OCI-LY7 (cell line): ENCODE measurements around the gene B4GALNT4. TPM values are rescaled to one million over a fixed set of nuclear protein-coding genes. Genes with fewer than 3 reads are reported as not detected.

Experiments
- BruUV-seq: library from RNA; stranded (reverse); fragments of 400-500 nt; replicated peaks from 2 replicates; lab custom pipeline; 2021; lab: Mats Ljungman, UMichigan
- CTCF ChIA-PET: fragments of 300-600 bp; sonication (Branson Sonifier 250); formaldehyde crosslinking; loops from one replicate; lab custom pipeline; 2022; ENCODE audit warnings: antibody characterized with exemption; ENCODE audit not compliant: unreplicated experiment; lab: Charles Lee
- POLR2A ChIA-PET: fragments of 300-600 bp; sonication (Branson Sonifier 250); formaldehyde crosslinking; loops from one replicate; lab custom pipeline; 2022; ENCODE audit warnings: antibody characterized with exemption; lab: Charles Lee
- DNase-seq: peaks from one replicate; pipeline ENCODE4 v3.0.0-alpha.2; 2015; ENCODE audit warnings: low spot score
- H2AFZ ChIP-seq: fragments of 200-600 bp; sonication (generic), shearing (Covaris generic); 2 replicates; pipeline ENCODE4 v1.6.1; 2014; ENCODE audit warnings: mild to moderate bottlenecking, antibody characterized with exemption, low read length, moderate library complexity
- H3K27ac ChIP-seq: fragments of 200-600 bp; sonication (generic); 2 replicates; pipeline ENCODE4 v1.5.1; 2014; ENCODE audit warnings: mixed run types, low read depth, mild to moderate bottlenecking, moderate library complexity, low read length, inconsistent platforms; ENCODE audit not compliant: poor library complexity, severe bottlenecking
- H3K36me3 ChIP-seq: fragments of 200-600 bp; sonication (generic); 2 replicates; pipeline ENCODE4 v1.6.1; 2014; ENCODE audit warnings: mild to moderate bottlenecking, antibody characterized with exemption, low read length, moderate library complexity, mixed read lengths; ENCODE audit not compliant: insufficient read depth
- H3K4me1 ChIP-seq: fragments of 200-600 bp; sonication (generic); 2 replicates; pipeline ENCODE4 v1.5.1; 2014; ENCODE audit warnings: mild to moderate bottlenecking, low read length; ENCODE audit not compliant: insufficient read depth, poor library complexity, severe bottlenecking
- H3K4me2 ChIP-seq: fragments of 200-600 bp; sonication (generic); 2 replicates; pipeline ENCODE4 v1.6.1; 2014; ENCODE audit warnings: mild to moderate bottlenecking, low read length
- H3K4me3 ChIP-seq: fragments of 200-600 bp; sonication (generic); 2 replicates; pipeline ENCODE4 v1.5.1; 2014; ENCODE audit warnings: mild to moderate bottlenecking, low read depth, low read length; ENCODE audit not compliant: poor library complexity, severe bottlenecking
- H3K79me2 ChIP-seq: fragments of 200-600 bp; sonication (generic); 2 replicates; pipeline ENCODE4 v1.6.1; 2016; ENCODE audit warnings: low read depth, mild to moderate bottlenecking, low read length, moderate library complexity, mixed read lengths; ENCODE audit not compliant: insufficient read depth
- H3K9me2 ChIP-seq: fragments of 200-600 bp; sonication (generic); 2 replicates; pipeline ENCODE4 v1.6.1; 2016; ENCODE audit warnings: mild to moderate bottlenecking, low read length, mixed read lengths; ENCODE audit not compliant: insufficient read depth
- H3K9me3 ChIP-seq: fragments of 200-600 bp; sonication (generic); 2 replicates; pipeline ENCODE4 v1.6.1; 2014; ENCODE audit warnings: mild to moderate bottlenecking, mixed run types, low read length, mixed read lengths
- H4K20me1 ChIP-seq: fragments of 200-600 bp; sonication (generic); 2 replicates; pipeline ENCODE4 v1.6.1; 2014; ENCODE audit warnings: mild to moderate bottlenecking, antibody characterized with exemption, low read length, moderate library complexity, mixed read lengths; ENCODE audit not compliant: insufficient read depth
- CTCF ChIP-seq: fragments of 200-600 bp; sonication (generic); conservative IDR thresholded peaks from 2 replicates; pipeline ENCODE4 v1.5.1; 2014; ENCODE audit warnings: mild to moderate bottlenecking, antibody characterized with exemption, low read length, moderate library complexity, mixed read lengths
- EZH2phosphoT487 ChIP-seq: fragments of 200-600 bp; sonication (generic); IDR thresholded peaks from 2 replicates; pipeline ENCODE4 v1.6.1; 2018; ENCODE audit warnings: low read depth, borderline replicate concordance, mild to moderate bottlenecking, mixed run types, antibody characterized with exemption, low read length, moderate library complexity, mixed read lengths
- intact Hi-C: fragments of 100-400 bp; cut with micrococcal nuclease; formaldehyde crosslinking; loops from one replicate; pipeline ENCODE4 v1.10.0; 2022; ENCODE audit not compliant: unreplicated experiment
- total RNA-seq, 2 experiments: library from RNA; depleted of rRNA in 1 of 2; stranded (reverse); fragments of >200 nt in 1 of 2; shearing (Covaris generic) in 1 of 2; gene quantifications; 2 replicates each; pipeline ENCODE4 v1.2.3, GENCODE V29; 2014 to 2022

B4GALNT4 gene
- total RNA-seq, 2 experiments from 2014 or later, result not detected

- Histone ChIP-seq H3K9me3 (no peaks in the 10 kb centered on the region), H2AFZ (no peak overlapping the region), H3K36me3 (no peaks in the 10 kb centered on the region), H3K4me2 (no peak overlapping the region), H3K4me1 (no peaks in the 10 kb centered on the region), H3K79me2 (no peaks in the 10 kb centered on the region), H3K27ac (no peak overlapping the region), H3K4me3 (no peak overlapping the region), H3K9me2 (no peaks in the 10 kb centered on the region), H4K20me1 (no peaks in the 10 kb centered on the region)
- intact Hi-C loops, result no loop called here
- POLR2A ChIA-PET, result no interaction called here
- no peak for DNase-seq
- CTCF ChIA-PET, result no interaction called here
- no TSS peak for BruUV-seq
- no peak for TF ChIP-seq EZH2phosphoT487
- no peak for TF ChIP-seq CTCF
Measured at GRCh38 chr11:395866-396265, 26.6 kb downstream of the B4GALNT4 start.

GRCh38 chr11:396511-396947, 27.2 kb downstream of the B4GALNT4 start:
- Histone ChIP-seq H3K4me1 (no peaks in the 10 kb centered on the region), H4K20me1 (no peaks in the 10 kb centered on the region), H3K4me3 (no peak overlapping the region), H3K4me2 (no peak overlapping the region), H3K36me3 (no peaks in the 10 kb centered on the region), H3K79me2 (no peaks in the 10 kb centered on the region), H3K9me3 (no peaks in the 10 kb centered on the region), H3K9me2 (no peaks in the 10 kb centered on the region), H3K27ac (no peak overlapping the region), H2AFZ (no peak overlapping the region)
- BruUV-seq, result no TSS peak
- CTCF ChIA-PET, result no interaction called here
- DNase-seq, result no peak
- intact Hi-C loops, result no loop called here
- POLR2A ChIA-PET, result no interaction called here
- TF ChIP-seq CTCF, result no peak
- TF ChIP-seq EZH2phosphoT487, result no peak

- Histone ChIP-seq H3K4me1 (no peaks in the 10 kb centered on the region), H3K9me3 (no peaks in the 10 kb centered on the region), H3K9me2 (no peaks in the 10 kb centered on the region), H4K20me1 (no peaks in the 10 kb centered on the region), H3K27ac (no peak overlapping the region), H3K36me3 (no peaks in the 10 kb centered on the region), H3K4me2 (no peak overlapping the region), H3K79me2 (no peaks in the 10 kb centered on the region), H3K4me3 (no peak overlapping the region), H2AFZ (no peak overlapping the region)
- no TSS peak for BruUV-seq
- no peak for DNase-seq
- ChIA-PET POLR2A (no interaction called here), CTCF (no interaction called here)
- TF ChIP-seq EZH2phosphoT487 (no peak), CTCF (no peak)
- intact Hi-C loops, result no loop called here
Measured at GRCh38 chr11:396948-397548, 27.7 kb downstream of the B4GALNT4 start.
